ENCODE results near the gene PCNX2.

- TF ChIP-seq ZFP3 (CRISPR knock-in tag; IDR thresholded peaks at IDR 0.05) (no peak), BACH2 (CRISPR knock-in tag; IDR thresholded peaks at IDR 0.05; ENCODE audit: borderline replicate concordance) (no peak), RARB (CRISPR knock-in tag; IDR thresholded peaks at IDR 0.05) (no peak), ZFP30 (CRISPR knock-in tag; IDR thresholded peaks at IDR 0.05) (no peak), ZNF565 (CRISPR knock-in tag; conservative IDR thresholded peaks at IDR 0.05; ENCODE audit: low read depth) (no peak), TCF4 (CRISPR knock-in tag; IDR thresholded peaks at IDR 0.05; ENCODE audit: borderline replicate concordance) (no peak), TOX (CRISPR knock-in tag; IDR thresholded peaks at IDR 0.05; ENCODE audit: borderline replicate concordance) (no peak), CSDC2 (CRISPR knock-in tag; IDR thresholded peaks at IDR 0.05) (no peak), PATZ1 (CRISPR knock-in tag; IDR thresholded peaks at IDR 0.05; ENCODE audit: borderline replicate concordance) (no peak), SNAI2 (CRISPR knock-in tag; IDR thresholded peaks at IDR 0.05) (no peak), ARNTL (CRISPR knock-in tag; IDR thresholded peaks at IDR 0.05; ENCODE audit: borderline replicate concordance, low read depth) (no peak), GLIS3 (CRISPR knock-in tag; IDR thresholded peaks at IDR 0.05) (no peak)
- TF ChIP-seq, protein P1, sequence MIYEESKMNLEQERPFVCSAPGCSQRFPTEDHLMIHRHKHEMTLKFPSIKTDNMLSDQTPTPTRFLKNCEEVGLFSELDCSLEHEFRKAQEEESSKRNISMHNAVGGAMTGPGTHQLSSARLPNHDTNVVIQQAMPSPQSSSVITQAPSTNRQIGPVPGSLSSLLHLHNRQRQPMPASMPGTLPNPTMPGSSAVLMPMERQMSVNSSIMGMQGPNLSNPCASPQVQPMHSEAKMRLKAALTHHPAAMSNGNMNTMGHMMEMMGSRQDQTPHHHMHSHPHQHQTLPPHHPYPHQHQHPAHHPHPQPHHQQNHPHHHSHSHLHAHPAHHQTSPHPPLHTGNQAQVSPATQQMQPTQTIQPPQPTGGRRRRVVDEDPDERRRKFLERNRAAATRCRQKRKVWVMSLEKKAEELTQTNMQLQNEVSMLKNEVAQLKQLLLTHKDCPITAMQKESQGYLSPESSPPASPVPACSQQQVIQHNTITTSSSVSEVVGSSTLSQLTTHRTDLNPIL (CRISPR knock-in tag; IDR thresholded peaks at IDR 0.05; ENCODE audit: low read depth) = no peak
These were observed 181.4 kb downstream of the PCNX2 start for GRCh38 chr1:233114159-233114558.
